ENCODE data around the gene PEX3.
"Not testable (repeated sequence)": the region's sequence is repeated elsewhere in the genome, so short reads cannot be mapped to it uniquely, and the experiment has no call there.

PEX3 gene

GRCh38 chr6:143449082-143449713 lies 1.4 kb upstream of the PEX3 start:
- no peak for DNase-seq

- DNase-seq, result peak; percentile 41
These were observed 722 bp upstream of the PEX3 start for GRCh38 chr6:143449714-143450452.

GRCh38 chr6:143451531-143451930 lies 926 bp downstream of the PEX3 start:
- DNase-seq, result no peak

GRCh38 chr6:143457563-143458359 lies 7.2 kb downstream of the PEX3 start:
- no peak for DNase-seq

- no peak for DNase-seq
These were observed 14.9 kb downstream of the PEX3 start for GRCh38 chr6:143465546-143465945.

GRCh38 chr6:143468026-143468425 lies 17.4 kb downstream of the PEX3 start:
- DNase-seq, result no peak

- DNase-seq, result not testable (repeated sequence)
These were observed 18.2 kb downstream of the PEX3 start for GRCh38 chr6:143468823-143469222.

- no peak for DNase-seq
These were observed 21.2 kb downstream of the PEX3 start for GRCh38 chr6:143471822-143472221.

GRCh38 chr6:143476545-143476944 lies 25.9 kb downstream of the PEX3 start:
- no peak for DNase-seq

- no peak for DNase-seq
These were observed 28.0 kb downstream of the PEX3 start for GRCh38 chr6:143478479-143479062.

GRCh38 chr6:143482593-143482992 lies 32.0 kb downstream of the PEX3 start:
- no peak for DNase-seq

- no peak for DNase-seq
These were observed 35.4 kb downstream of the PEX3 start for GRCh38 chr6:143485967-143486366.

- DNase-seq, result no peak
These were observed 36.1 kb downstream of the PEX3 start for GRCh38 chr6:143486752-143487151.

GRCh38 chr6:143490244-143490643 lies 39.6 kb downstream of the PEX3 start:
- no peak for DNase-seq

GRCh38 chr6:143490775-143491174 lies 40.2 kb downstream of the PEX3 start:
- DNase-seq, result no peak

- no peak for DNase-seq
These were observed 46.4 kb downstream of the PEX3 start for GRCh38 chr6:143496974-143497373.

- DNase-seq, result no peak
These were observed 47.8 kb downstream of the PEX3 start for GRCh38 chr6:143498428-143498827.

- no peak for DNase-seq
These were observed 51.2 kb downstream of the PEX3 start for GRCh38 chr6:143501851-143502250.

GRCh38 chr6:143504369-143504768 lies 53.8 kb downstream of the PEX3 start:
- DNase-seq, result no peak

- no peak for DNase-seq
These were observed 54.5 kb downstream of the PEX3 start for GRCh38 chr6:143505111-143505510.

- DNase-seq, result peak; percentile 13
These were observed 54.9 kb downstream of the PEX3 start for GRCh38 chr6:143505537-143505936.

- DNase-seq, result no peak
These were observed 55.6 kb downstream of the PEX3 start for GRCh38 chr6:143506199-143506598.

GRCh38 chr6:143506620-143507019 lies 56.0 kb downstream of the PEX3 start:
- no peak for DNase-seq
